ENCODE results near the gene HOXB5.

HOXB5 gene

GRCh38 chr17:48561884-48562810, 31.4 kb downstream of the HOXB5 start:
- DNase-seq (ENCODE audit: low read depth, low spot score): no peak

- no peak for DNase-seq (ENCODE audit: low read depth, low spot score)
These were observed 33.5 kb downstream of the HOXB5 start for GRCh38 chr17:48559840-48560817.

GRCh38 chr17:48559122-48559839, 34.3 kb downstream of the HOXB5 start:
- DNase-seq (ENCODE audit: low read depth, low spot score): no peak

- DNase-seq (ENCODE audit: low read depth, low spot score): no peak
These were observed 34.8 kb downstream of the HOXB5 start for GRCh38 chr17:48558831-48559121.

GRCh38 chr17:48558057-48558830, 35.3 kb downstream of the HOXB5 start:
- no peak for DNase-seq (ENCODE audit: low read depth, low spot score)

- no peak for DNase-seq (ENCODE audit: low read depth, low spot score)
These were observed 36.8 kb downstream of the HOXB5 start for GRCh38 chr17:48556576-48557401.

GRCh38 chr17:48556229-48556575, 37.4 kb downstream of the HOXB5 start:
- no peak for DNase-seq (ENCODE audit: low read depth, low spot score)

- no peak for DNase-seq (ENCODE audit: low read depth, low spot score)
These were observed 38.0 kb downstream of the HOXB5 start for GRCh38 chr17:48555258-48556228.

- no peak for DNase-seq (ENCODE audit: low read depth, low spot score)
These were observed 38.9 kb downstream of the HOXB5 start for GRCh38 chr17:48554412-48555257.

- DNase-seq (ENCODE audit: low read depth, low spot score): no peak
These were observed 39.8 kb downstream of the HOXB5 start for GRCh38 chr17:48553826-48554225.

- no peak for DNase-seq (ENCODE audit: low read depth, low spot score)
These were observed 40.4 kb downstream of the HOXB5 start for GRCh38 chr17:48553190-48553547.

GRCh38 chr17:48552466-48553189, 41.0 kb downstream of the HOXB5 start:
- no peak for DNase-seq (ENCODE audit: low read depth, low spot score)

- DNase-seq (ENCODE audit: low read depth, low spot score): no peak
These were observed 41.7 kb downstream of the HOXB5 start for GRCh38 chr17:48551596-48552465.

- no peak for DNase-seq (ENCODE audit: low read depth, low spot score)
These were observed 42.4 kb downstream of the HOXB5 start for GRCh38 chr17:48551214-48551555.

- DNase-seq (ENCODE audit: low read depth, low spot score): no peak
These were observed 42.9 kb downstream of the HOXB5 start for GRCh38 chr17:48550502-48551213.

- DNase-seq (ENCODE audit: low read depth, low spot score): no peak
These were observed 43.6 kb downstream of the HOXB5 start for GRCh38 chr17:48549914-48550501.

Data from iPS DF 19.7 (cell line).